Thyroid gland (tissue), 4 donors: ENCODE data around the gene PIK3R4.

Experiments used
- POLR2A ChIP-seq, 2 donors: fragments of 450-650 bp; IDR thresholded peaks; one replicate each; pipeline ENCODE4 v1.6.1; 2017; ENCODE audit warnings: antibody characterized with exemption in 2 of 2, mild to moderate bottlenecking in 2 of 2, moderate library complexity in 1 of 2
- TF ChIP-seq, protein P1 (sequence below), 6 experiments: fragments of 200-600 bp in 3 of 6; fragments of 450-650 bp in 3 of 6; sonication (generic) in 3 of 6; IDR thresholded peaks; one replicate each; pipeline ENCODE4 v1.5.1; 2016 to 2019; ENCODE audit warnings: antibody characterized with exemption in 6 of 6, mild to moderate bottlenecking in 2 of 6, inconsistent platforms in 1 of 6, moderate library complexity in 1 of 6

DNA sequence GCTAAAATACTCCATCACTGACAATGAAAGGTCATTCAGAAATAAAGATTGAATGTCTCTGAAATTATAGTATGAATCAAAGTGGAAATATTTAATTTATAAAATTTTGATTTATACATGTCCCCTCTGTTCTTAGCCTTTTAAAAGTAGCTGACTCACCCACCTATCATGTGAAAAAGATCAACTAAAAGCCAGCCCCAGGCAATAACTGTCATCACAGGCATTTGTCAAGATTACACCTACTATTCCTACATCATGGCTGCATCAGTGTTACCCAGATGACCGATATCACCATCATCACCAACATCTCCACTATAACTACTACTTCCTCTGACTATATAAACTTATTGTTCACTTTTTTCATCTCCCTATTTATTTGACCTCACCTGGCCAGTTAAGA is 14.3 kb upstream of the PIK3R4 start:
- TF ChIP-seq, protein P1, sequence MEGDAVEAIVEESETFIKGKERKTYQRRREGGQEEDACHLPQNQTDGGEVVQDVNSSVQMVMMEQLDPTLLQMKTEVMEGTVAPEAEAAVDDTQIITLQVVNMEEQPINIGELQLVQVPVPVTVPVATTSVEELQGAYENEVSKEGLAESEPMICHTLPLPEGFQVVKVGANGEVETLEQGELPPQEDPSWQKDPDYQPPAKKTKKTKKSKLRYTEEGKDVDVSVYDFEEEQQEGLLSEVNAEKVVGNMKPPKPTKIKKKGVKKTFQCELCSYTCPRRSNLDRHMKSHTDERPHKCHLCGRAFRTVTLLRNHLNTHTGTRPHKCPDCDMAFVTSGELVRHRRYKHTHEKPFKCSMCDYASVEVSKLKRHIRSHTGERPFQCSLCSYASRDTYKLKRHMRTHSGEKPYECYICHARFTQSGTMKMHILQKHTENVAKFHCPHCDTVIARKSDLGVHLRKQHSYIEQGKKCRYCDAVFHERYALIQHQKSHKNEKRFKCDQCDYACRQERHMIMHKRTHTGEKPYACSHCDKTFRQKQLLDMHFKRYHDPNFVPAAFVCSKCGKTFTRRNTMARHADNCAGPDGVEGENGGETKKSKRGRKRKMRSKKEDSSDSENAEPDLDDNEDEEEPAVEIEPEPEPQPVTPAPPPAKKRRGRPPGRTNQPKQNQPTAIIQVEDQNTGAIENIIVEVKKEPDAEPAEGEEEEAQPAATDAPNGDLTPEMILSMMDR (IDR thresholded peaks at IDR 0.05) = no peak
- no peak for TF ChIP-seq POLR2A (IDR thresholded peaks at IDR 0.05)
